Measurements from ENCODE around the gene MALAT1. TPM values are rescaled to one million over a fixed set of nuclear protein-coding genes. Genes with fewer than 3 reads are reported as not detected.
"Not testable (repeated sequence)": the region's sequence is repeated elsewhere in the genome, so short reads cannot be mapped to it uniquely, and the experiment has no call there.

Gene MALAT1
- total RNA-seq, 1 donor from 2014 or later, result 9,030 TPM

DNA sequence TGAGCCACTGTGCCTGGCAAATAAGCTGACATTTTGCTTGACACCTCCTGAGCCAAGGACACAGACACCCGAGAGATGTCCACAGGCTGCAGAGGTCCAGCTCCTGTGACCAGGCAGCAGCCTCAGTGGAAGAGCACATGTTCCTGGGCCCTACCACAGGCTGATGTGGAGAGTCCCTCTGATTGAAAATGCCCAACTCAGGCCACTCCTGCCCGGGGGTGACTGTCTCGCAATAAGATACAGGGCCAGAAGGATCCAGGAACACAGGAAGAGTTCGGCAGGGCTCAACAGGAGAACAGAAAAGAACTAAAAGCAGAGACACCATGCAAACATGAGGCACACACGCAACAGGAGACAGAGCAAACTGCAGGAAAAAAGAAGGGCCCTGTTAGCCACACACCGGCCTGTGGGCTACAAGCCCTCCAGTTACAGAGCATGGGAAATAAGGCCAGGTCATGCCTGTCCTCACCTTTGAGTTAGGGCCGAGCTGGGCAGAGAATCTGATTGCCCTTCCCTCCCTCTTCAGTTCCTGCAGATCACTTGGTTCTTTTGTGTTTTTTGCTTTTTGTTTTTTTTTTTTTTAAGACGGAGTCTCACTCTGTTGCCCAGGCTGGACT lies 28.3 kb upstream of the MALAT1 start:
- no peak overlapping the region for H3K4me3 Mint-ChIP-seq
- H4K20me1 ChIP-seq (ENCODE audit: low read depth), result no peaks in the 10 kb centered on the region
- no peaks in the 10 kb centered on the region for H3K9me3 Mint-ChIP-seq
- TF ChIP-seq EZH2phosphoT487 (IDR thresholded peaks at IDR 0.05), result no peak
- TF ChIP-seq, protein P1, sequence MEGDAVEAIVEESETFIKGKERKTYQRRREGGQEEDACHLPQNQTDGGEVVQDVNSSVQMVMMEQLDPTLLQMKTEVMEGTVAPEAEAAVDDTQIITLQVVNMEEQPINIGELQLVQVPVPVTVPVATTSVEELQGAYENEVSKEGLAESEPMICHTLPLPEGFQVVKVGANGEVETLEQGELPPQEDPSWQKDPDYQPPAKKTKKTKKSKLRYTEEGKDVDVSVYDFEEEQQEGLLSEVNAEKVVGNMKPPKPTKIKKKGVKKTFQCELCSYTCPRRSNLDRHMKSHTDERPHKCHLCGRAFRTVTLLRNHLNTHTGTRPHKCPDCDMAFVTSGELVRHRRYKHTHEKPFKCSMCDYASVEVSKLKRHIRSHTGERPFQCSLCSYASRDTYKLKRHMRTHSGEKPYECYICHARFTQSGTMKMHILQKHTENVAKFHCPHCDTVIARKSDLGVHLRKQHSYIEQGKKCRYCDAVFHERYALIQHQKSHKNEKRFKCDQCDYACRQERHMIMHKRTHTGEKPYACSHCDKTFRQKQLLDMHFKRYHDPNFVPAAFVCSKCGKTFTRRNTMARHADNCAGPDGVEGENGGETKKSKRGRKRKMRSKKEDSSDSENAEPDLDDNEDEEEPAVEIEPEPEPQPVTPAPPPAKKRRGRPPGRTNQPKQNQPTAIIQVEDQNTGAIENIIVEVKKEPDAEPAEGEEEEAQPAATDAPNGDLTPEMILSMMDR (IDR thresholded peaks at IDR 0.05), result no peak
- TF ChIP-seq EZH2 (IDR thresholded peaks at IDR 0.05), result no peak
- peaks cover 35% of the 10 kb centered on the region for H3K79me2 ChIP-seq (ENCODE audit: low read depth)
- H3K4me1 ChIP-seq, result no peaks in the 10 kb centered on the region
- peaks cover 13% of the 10 kb centered on the region for H3K27me3 ChIP-seq
- H3K36me3 Mint-ChIP-seq, result no peaks in the 10 kb centered on the region
- H3K4me1 Mint-ChIP-seq, result peaks cover 9% of the 10 kb centered on the region
- no peak overlapping the region for H3K4me3 ChIP-seq
- no peak overlapping the region for H2AFZ ChIP-seq (replicated peaks)
- H3K27ac ChIP-seq, result no peak overlapping the region
- DNase-seq (ENCODE audit: low spot score), result no peak
- H3F3A ChIP-seq (ENCODE audit: low read depth), result no peaks in the 10 kb centered on the region
- H3K27me3 Mint-ChIP-seq (ENCODE audit: insufficient read depth, low read depth), result peaks cover 3% of the 10 kb centered on the region
- no peaks in the 10 kb centered on the region for H3K36me3 ChIP-seq
- no peaks in the 10 kb centered on the region for H3K9me3 ChIP-seq (ENCODE audit: low read depth)
- no peak overlapping the region for H3K4me2 ChIP-seq
- H3K27ac Mint-ChIP-seq, result peak overlapping the region; percentile 74
- no peak overlapping the region for H3K9ac ChIP-seq

DNA sequence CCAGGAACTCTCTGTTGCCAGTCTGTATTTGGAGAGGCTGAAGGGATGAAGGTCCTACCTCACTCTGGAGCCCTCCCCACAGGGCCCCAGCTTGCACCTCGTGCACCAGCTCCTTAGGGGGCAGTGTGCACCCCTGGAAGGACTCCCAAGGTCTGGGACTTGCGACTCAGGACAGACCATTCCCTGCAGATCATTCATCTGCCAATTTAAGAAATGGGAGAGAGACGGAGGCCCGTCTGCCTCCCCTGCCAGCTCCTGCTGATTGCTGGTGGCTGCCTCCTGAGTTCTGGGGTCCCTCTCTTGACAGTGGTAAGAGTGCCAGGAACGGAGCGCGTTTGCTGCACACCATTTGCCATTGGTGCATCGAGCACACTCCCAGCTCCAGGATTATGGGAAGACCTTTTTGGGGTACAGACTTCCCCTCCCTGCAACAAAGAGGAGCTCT lies 27.4 kb upstream of the MALAT1 start:
- no peak overlapping the region for H3K9ac ChIP-seq
- Mint-ChIP-seq H3K27me3 (ENCODE audit: insufficient read depth, low read depth) (peaks cover 3% of the 10 kb centered on the region), H3K9me3 (no peaks in the 10 kb centered on the region), H3K27ac (no peak overlapping the region), H3K36me3 (no peaks in the 10 kb centered on the region), H3K4me3 (no peak overlapping the region), H3K4me1 (peaks cover 11% of the 10 kb centered on the region)
- H4K20me1 ChIP-seq (ENCODE audit: low read depth), result no peaks in the 10 kb centered on the region
- no peak overlapping the region for H3K4me2 ChIP-seq
- DNase-seq (ENCODE audit: low spot score), result peak; percentile 69
- no peak overlapping the region for H3K27ac ChIP-seq
- peaks cover 3% of the 10 kb centered on the region for H3F3A ChIP-seq (ENCODE audit: low read depth)
- peaks cover 4% of the 10 kb centered on the region for H3K27me3 ChIP-seq
- H3K9me3 ChIP-seq (ENCODE audit: low read depth), result no peaks in the 10 kb centered on the region
- peaks cover 3% of the 10 kb centered on the region for H3K4me1 ChIP-seq
- TF ChIP-seq EZH2phosphoT487 (IDR thresholded peaks at IDR 0.05) (no peak), EZH2 (IDR thresholded peaks at IDR 0.05) (no peak)
- TF ChIP-seq, protein P1 (IDR thresholded peaks at IDR 0.05), result peak; percentile 50
- H3K79me2 ChIP-seq (ENCODE audit: low read depth), result peaks cover 43% of the 10 kb centered on the region
- no peak overlapping the region for H3K4me3 ChIP-seq
- no peaks in the 10 kb centered on the region for H3K36me3 ChIP-seq
- no peak overlapping the region for H2AFZ ChIP-seq (replicated peaks)

DNA sequence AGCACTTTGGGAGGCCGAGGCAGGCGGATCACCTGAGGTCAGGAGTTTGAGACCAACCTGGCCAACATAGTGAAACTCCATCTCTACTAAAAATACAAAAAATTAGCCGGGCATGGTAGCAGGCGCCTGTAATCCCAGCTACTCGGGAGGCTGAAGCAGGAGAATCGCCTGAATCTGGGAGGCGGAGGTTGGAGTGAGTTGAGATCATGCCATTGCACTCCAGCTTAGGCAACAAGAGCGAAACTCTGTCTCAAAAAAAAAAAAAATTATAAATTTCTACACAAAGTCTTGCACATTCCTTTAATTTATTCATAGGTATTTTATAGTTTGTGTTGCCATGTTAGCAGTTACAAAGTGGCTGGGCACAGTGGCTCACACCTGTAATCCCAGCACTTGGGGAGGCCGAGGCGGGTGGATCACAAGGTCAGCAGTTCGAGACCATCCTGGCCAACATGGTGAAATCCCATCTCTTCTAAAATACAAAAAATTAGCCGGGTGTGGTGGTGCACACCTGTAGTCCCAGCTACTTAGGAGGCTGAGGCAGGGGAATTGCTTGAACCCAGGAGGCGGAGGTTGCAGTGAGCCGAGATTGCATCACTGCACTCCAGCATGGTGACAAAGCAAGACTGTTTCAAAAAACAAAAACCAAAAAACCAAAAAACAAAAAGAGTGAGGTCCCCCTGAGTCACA lies 26.1 kb upstream of the MALAT1 start:
- not testable (repeated sequence) for H3K4me2 ChIP-seq; DNase-seq (ENCODE audit: low spot score)

More for the DNA sequence above, 26.1 kb upstream of the MALAT1 start:
- not testable (repeated sequence) for H3K4me1 ChIP-seq; H3K36me3 ChIP-seq; H4K20me1 ChIP-seq (ENCODE audit: low read depth); H3K9ac ChIP-seq; H3F3A ChIP-seq (ENCODE audit: low read depth); H3K27ac ChIP-seq; H2AFZ ChIP-seq (replicated peaks); H3K4me3 Mint-ChIP-seq; H3K4me3 ChIP-seq; H3K9me3 ChIP-seq (ENCODE audit: low read depth); H3K27ac Mint-ChIP-seq; H3K36me3 Mint-ChIP-seq; H3K9me3 Mint-ChIP-seq; H3K27me3 ChIP-seq; H3K27me3 Mint-ChIP-seq (ENCODE audit: insufficient read depth, low read depth)
- peaks cover 16% of the 10 kb centered on the region for H3K4me1 Mint-ChIP-seq
- H3K79me2 ChIP-seq (ENCODE audit: low read depth), result peaks cover 56% of the 10 kb centered on the region

Measured in neural progenitor cell (in vitro differentiated cells).